Measurements from ENCODE around the gene FOXD1. TPM values are rescaled to one million over a fixed set of nuclear protein-coding genes. Genes with fewer than 3 reads are reported as not detected.

FOXD1 gene
- 2.4 and 23.6 TPM in 2 replicates for total RNA-seq

GRCh38 chr5:73448463-73449136, at the start of gene FOXD1:
Gene FOXD1, minus strand, starts transcription at chr5:73448777. Its CDS starts 415 bp downstream, at chr5:73448362.

Other genes with a start within 250 kb of the FOXD1 start
- 265 and 383 TPM in 2 replicates for gene BTF3, start 49.7 kb upstream of the FOXD1 start, total RNA-seq
- 15.3 and 16.9 TPM in 2 replicates for gene ANKRA2, start 116.9 kb upstream of the FOXD1 start, total RNA-seq
- gene UTP15, start 117.0 kb upstream of the FOXD1 start, total RNA-seq: 22.3 and 45.0 TPM in 2 replicates
- gene ARHGEF28, start 177.4 kb upstream of the FOXD1 start, total RNA-seq: 14.7 and 39.2 TPM in 2 replicates

Measured in placental pericyte (primary cell).